ENCODE measurements around the gene MAP3K7CL. TPM values are rescaled to one million over a fixed set of nuclear protein-coding genes. Genes with fewer than 3 reads are reported as not detected.

MAP3K7CL gene
- total RNA-seq, 1 donor from 2014 or later = 6.9 TPM

DNA sequence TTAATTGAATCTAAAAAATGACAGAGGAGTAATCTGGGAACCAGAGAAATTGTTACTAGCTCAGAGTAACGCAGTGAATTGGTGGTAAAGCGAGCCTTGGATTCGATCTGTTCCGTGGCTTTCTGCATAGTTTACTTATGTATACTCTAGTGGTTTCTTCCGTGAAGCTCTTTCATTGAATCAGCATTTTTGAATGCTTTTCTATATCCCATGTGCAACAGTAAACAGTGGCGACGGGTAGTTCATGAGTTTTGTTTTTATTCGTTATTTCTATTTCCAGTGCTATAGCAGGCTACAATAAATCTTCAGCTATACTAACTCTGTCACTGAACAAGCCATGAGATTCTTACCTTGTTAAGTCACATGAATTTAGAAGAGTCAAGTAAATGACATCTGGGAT lies 14.5 kb upstream of the MAP3K7CL start:
- no peak for DNase-seq (ENCODE audit: extremely low spot score in 2 of 2)
- Histone ChIP-seq H3K27me3 (no peaks in the 10 kb centered on the region), H3K4me1 (no peaks in the 10 kb centered on the region), H3K36me3 (no peaks in the 10 kb centered on the region), H3K9me3 (no peaks in the 10 kb centered on the region), H3K4me3 (no peak overlapping the region), H3K27ac (no peak overlapping the region)
- TF ChIP-seq POLR2A (IDR thresholded peaks at IDR 0.05) (no peak), POLR2AphosphoS5 (IDR thresholded peaks at IDR 0.05; ENCODE audit: insufficient read depth in 1 of 2, low read depth in 1 of 2) (no peak)
- TF ChIP-seq, protein P1, sequence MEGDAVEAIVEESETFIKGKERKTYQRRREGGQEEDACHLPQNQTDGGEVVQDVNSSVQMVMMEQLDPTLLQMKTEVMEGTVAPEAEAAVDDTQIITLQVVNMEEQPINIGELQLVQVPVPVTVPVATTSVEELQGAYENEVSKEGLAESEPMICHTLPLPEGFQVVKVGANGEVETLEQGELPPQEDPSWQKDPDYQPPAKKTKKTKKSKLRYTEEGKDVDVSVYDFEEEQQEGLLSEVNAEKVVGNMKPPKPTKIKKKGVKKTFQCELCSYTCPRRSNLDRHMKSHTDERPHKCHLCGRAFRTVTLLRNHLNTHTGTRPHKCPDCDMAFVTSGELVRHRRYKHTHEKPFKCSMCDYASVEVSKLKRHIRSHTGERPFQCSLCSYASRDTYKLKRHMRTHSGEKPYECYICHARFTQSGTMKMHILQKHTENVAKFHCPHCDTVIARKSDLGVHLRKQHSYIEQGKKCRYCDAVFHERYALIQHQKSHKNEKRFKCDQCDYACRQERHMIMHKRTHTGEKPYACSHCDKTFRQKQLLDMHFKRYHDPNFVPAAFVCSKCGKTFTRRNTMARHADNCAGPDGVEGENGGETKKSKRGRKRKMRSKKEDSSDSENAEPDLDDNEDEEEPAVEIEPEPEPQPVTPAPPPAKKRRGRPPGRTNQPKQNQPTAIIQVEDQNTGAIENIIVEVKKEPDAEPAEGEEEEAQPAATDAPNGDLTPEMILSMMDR (IDR thresholded peaks at IDR 0.05) = no peak
- intact Hi-C loops (cut with DNase I) = no loop called here

DNA sequence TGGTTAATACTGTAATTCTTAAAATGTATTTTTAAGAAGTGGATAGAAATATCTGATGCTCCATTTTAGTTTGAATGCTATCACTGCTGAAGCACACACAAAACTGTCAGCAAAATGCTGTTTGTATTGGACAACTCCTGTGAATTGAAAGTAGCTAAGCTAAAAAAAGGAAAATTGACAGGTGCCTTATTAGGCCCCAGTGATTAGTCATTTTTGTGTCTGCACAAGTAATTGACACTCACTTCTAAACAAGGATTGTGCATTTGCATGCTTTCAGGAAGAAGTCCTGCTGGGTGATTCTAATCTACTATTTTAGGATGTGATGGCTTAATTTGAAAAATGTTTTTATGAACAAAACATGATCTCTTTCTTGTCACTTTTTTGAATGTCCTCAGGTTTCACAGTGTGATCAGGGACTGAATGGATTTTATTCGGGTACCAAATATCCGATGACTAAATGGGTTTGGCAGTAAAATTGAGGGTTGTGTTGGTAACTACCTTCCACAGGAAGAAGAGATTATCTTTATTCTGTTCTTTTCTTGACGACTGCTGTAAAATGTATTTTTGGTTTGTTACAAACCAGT lies 13.0 kb upstream of the MAP3K7CL start:
- no peak for DNase-seq (ENCODE audit: extremely low spot score in 2 of 2)
- intact Hi-C loops (cut with DNase I) = no loop called here
- no peak overlapping the region for H3K4me3 ChIP-seq
- no peaks in the 10 kb centered on the region for H3K9me3 ChIP-seq
- H3K36me3 ChIP-seq = no peaks in the 10 kb centered on the region
- no peaks in the 10 kb centered on the region for H3K27me3 ChIP-seq
- TF ChIP-seq, protein P1 (IDR thresholded peaks at IDR 0.05) = no peak
- TF ChIP-seq POLR2A (IDR thresholded peaks at IDR 0.05) = no peak
- TF ChIP-seq POLR2AphosphoS5 (IDR thresholded peaks at IDR 0.05; ENCODE audit: insufficient read depth in 1 of 2, low read depth in 1 of 2) = no peak
- no peak overlapping the region for H3K27ac ChIP-seq
- no peaks in the 10 kb centered on the region for H3K4me1 ChIP-seq

DNA sequence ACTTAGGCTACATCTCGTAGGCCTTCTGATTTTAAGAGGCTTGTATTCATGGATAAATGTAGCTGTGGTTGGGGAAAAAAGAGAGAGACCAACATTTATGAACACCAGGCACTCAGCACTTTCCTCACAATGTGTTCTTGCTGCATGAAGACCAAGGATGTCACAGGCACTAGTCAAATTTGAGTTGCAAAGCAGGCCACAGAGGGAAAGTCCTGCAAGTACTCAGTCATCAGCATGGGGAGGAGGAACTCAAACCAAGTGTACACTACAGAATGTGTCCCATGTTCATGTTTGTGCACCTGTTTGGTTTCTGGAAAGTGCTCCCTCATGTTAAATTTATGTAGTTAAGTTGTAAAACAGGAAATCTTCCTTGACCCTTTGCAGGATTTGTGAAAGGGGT lies 8.7 kb upstream of the MAP3K7CL start:
- intact Hi-C loops (cut with DNase I) = no loop called here
- no peaks in the 10 kb centered on the region for H3K4me1 ChIP-seq
- H3K27ac ChIP-seq = no peak overlapping the region
- no peak overlapping the region for H3K4me3 ChIP-seq
- TF ChIP-seq POLR2AphosphoS5 (IDR thresholded peaks at IDR 0.05; ENCODE audit: insufficient read depth in 1 of 2, low read depth in 1 of 2) = no peak
- no peak for TF ChIP-seq POLR2A (IDR thresholded peaks at IDR 0.05)
- TF ChIP-seq, protein P1 (IDR thresholded peaks at IDR 0.05) = no peak
- no peaks in the 10 kb centered on the region for H3K27me3 ChIP-seq
- no peaks in the 10 kb centered on the region for H3K36me3 ChIP-seq
- DNase-seq (ENCODE audit: extremely low spot score in 2 of 2) = no peak
- no peaks in the 10 kb centered on the region for H3K9me3 ChIP-seq

DNA sequence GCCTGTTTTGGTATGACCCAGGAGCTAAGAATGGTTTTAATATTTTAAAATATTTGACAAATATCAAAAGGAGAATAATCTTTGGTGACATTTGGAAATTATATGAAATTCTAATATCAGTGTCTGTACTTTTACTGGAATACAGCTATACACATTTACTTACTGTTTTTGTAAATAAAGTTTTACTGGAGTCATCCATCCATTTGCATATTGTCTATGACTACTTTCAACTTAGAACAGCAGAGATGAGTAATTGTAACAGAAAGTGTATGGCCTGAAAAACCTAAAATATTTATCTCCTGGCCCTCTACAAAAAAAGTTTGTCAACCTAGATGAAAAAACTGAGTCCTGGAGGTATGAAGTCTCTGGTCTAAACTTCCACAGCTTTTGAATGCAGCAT lies 5.8 kb upstream of the MAP3K7CL start:
- Histone ChIP-seq H3K36me3 (no peaks in the 10 kb centered on the region), H3K4me1 (no peaks in the 10 kb centered on the region), H3K27ac (no peak overlapping the region), H3K27me3 (no peaks in the 10 kb centered on the region), H3K4me3 (no peak overlapping the region), H3K9me3 (no peaks in the 10 kb centered on the region)
- DNase-seq (ENCODE audit: extremely low spot score in 2 of 2) = no peak
- intact Hi-C loops (cut with DNase I) = no loop called here
- TF ChIP-seq POLR2AphosphoS5 (IDR thresholded peaks at IDR 0.05; ENCODE audit: insufficient read depth in 1 of 2, low read depth in 1 of 2) (no peak), POLR2A (IDR thresholded peaks at IDR 0.05) (no peak)
- TF ChIP-seq, protein P1 (IDR thresholded peaks at IDR 0.05) = no peak

DNA sequence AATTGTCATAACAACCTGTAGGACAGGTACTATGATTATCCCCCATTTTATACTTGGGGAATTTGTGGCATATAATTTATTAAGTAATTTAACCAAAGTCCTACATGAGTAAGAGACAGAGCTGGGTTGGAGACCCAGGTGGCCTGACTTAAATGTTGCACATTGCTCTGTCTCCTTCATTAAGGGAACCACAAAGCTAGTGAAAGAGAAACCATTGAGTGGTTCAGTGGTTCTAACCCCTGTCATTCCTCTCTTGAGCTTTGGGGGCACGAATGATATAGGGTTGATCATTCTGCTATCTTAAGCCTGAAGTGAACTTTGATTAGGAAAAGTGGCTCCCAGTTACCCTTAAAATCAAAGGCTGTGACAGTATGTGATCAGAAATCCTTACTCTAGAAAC lies 5.3 kb upstream of the MAP3K7CL start:
- Histone ChIP-seq H3K27me3 (no peaks in the 10 kb centered on the region), H3K4me1 (no peaks in the 10 kb centered on the region), H3K27ac (no peak overlapping the region), H3K9me3 (no peaks in the 10 kb centered on the region), H3K4me3 (no peak overlapping the region), H3K36me3 (no peaks in the 10 kb centered on the region)
- DNase-seq (ENCODE audit: extremely low spot score in 2 of 2) = no peak
- TF ChIP-seq, protein P1 (IDR thresholded peaks at IDR 0.05) = no peak
- TF ChIP-seq POLR2A (IDR thresholded peaks at IDR 0.05) = no peak
- intact Hi-C loops (cut with DNase I) = no loop called here

Data from vagina (tissue), 2 donors.